ENCODE measurements around the gene DPEP2.

The DPEP2 gene

DNA sequence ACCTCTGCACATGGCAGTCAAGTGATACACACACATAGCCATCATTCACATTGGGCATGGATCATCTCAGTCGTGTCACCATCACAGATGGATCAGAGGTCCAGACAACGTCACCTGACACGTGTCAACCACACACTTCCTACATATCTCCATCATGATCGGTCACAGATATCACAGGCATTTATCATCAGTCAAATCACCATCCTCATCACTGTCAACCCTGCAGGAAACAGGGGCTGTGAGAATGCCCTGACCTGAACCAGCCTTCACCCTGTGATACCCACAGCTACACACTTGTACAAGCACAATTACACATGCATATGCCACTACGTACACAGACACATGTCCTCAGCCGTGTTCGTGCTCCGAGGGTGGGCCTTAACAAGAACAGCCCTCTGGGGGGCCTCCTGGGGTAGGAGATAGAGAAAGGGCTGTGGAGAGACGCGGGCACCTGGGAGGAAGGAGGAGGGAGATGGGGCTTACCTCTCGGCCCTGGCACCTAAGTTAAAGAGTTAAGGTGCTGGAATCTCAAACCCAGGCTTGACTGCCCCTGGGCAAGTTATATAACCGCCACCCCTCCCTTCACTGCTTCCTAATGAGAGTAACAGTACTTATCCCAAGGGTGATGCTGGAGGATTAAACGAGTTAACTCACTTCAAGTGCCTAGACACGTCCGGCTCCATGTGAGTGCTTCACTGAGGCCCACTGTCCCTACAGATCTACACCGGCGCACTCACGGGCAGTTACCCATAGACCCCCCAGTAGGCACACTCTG, 31.9 kb downstream of the DPEP2 start:
- Histone ChIP-seq H3K27ac (ENCODE audit: low read depth, low read length, poor library complexity, severe bottlenecking) (no peak overlapping the region), H2AFZ (ENCODE audit: low read length) (no peak overlapping the region), H3K4me1 (ENCODE audit: insufficient read depth, low read length, severe bottlenecking) (peaks cover 33% of the 10 kb centered on the region), H3K4me3 (ENCODE audit: low read depth, low read length, poor library complexity, severe bottlenecking) (peak overlapping the region; percentile 72), H3K36me3 (ENCODE audit: insufficient read depth, low read length) (no peaks in the 10 kb centered on the region), H3K4me2 (ENCODE audit: low read length) (peak overlapping the region; percentile 81), H4K20me1 (ENCODE audit: insufficient read depth, low read length) (no peaks in the 10 kb centered on the region), H3K27me3 (ENCODE audit: insufficient read depth, low read length) (no peaks in the 10 kb centered on the region), H3K79me2 (ENCODE audit: insufficient read depth, low read length) (no peaks in the 10 kb centered on the region), H3K9me3 (ENCODE audit: low read length) (no peaks in the 10 kb centered on the region), H3K9me2 (ENCODE audit: low read depth, low read length) (no peaks in the 10 kb centered on the region), H3K9ac (ENCODE audit: low read length) (peak overlapping the region; percentile 61), H3F3A (ENCODE audit: insufficient read depth, low read length) (no peaks in the 10 kb centered on the region)
- TF ChIP-seq EZH2 (IDR thresholded peaks at IDR 0.05; ENCODE audit: borderline replicate concordance, low read length) (no peak), CTCF (IDR thresholded peaks at IDR 0.05; ENCODE audit: low read length) (peak; percentile 30; the same call in 1 of the 2 replicates)

DNA sequence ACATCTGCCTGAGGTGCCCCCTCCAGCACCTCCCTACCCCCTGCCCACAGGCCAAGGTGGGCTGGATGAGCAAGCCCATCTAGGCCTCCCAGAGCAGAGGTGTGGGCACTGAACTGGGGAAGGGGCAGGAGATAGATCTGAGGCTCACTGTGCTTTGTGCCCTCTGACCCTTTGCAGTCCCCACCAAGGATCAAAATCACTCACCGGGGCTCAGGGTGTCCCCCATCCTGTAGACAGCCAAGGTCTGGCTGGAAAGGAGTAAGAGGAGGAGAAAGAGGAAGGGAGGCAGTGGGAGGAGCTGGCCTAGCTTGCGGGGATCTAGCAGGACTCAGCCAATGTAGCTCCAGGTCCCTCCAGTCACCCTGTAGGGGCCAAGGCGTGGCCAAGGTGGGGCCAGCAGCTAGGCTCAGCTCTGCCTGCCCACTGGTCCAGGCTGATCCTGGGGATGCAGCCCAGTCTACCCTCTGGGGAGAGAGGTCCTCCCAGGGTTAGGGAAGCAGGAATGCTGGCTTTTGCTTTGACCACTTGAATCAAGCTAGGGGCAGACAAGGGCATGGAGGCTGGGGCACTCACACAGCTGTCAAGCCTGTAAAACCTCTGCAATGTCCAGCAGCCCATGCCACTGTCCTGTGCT, 32.6 kb downstream of the DPEP2 start:
- peak overlapping the region; percentile 81 for H3K4me2 ChIP-seq (ENCODE audit: low read length)
- no peak overlapping the region for H2AFZ ChIP-seq (ENCODE audit: low read length)
- H3K27me3 ChIP-seq (ENCODE audit: insufficient read depth, low read length): no peaks in the 10 kb centered on the region
- TF ChIP-seq EZH2 (IDR thresholded peaks at IDR 0.05; ENCODE audit: borderline replicate concordance, low read length): no peak
- no peak for TF ChIP-seq CTCF (IDR thresholded peaks at IDR 0.05; ENCODE audit: low read length)
- no peaks in the 10 kb centered on the region for H3K9me3 ChIP-seq (ENCODE audit: low read length)
- no peaks in the 10 kb centered on the region for H4K20me1 ChIP-seq (ENCODE audit: insufficient read depth, low read length)
- 0 out of 2 replicates have a peak, but pooled peaks cover 2% of the 10 kb centered on the region for H3K36me3 ChIP-seq (ENCODE audit: insufficient read depth, low read length)
- H3K27ac ChIP-seq (ENCODE audit: low read depth, low read length, poor library complexity, severe bottlenecking): no peak overlapping the region
- H3K9ac ChIP-seq (ENCODE audit: low read length): peak overlapping the region; percentile 61; the same call in 1 of the 2 replicates
- no peaks in the 10 kb centered on the region for H3F3A ChIP-seq (ENCODE audit: insufficient read depth, low read length)
- H3K4me3 ChIP-seq (ENCODE audit: low read depth, low read length, poor library complexity, severe bottlenecking): peak overlapping the region; percentile 72
- peaks cover 33% of the 10 kb centered on the region for H3K4me1 ChIP-seq (ENCODE audit: insufficient read depth, low read length, severe bottlenecking)
- H3K9me2 ChIP-seq (ENCODE audit: low read depth, low read length): no peaks in the 10 kb centered on the region
- H3K79me2 ChIP-seq (ENCODE audit: insufficient read depth, low read length): no peaks in the 10 kb centered on the region

DNA sequence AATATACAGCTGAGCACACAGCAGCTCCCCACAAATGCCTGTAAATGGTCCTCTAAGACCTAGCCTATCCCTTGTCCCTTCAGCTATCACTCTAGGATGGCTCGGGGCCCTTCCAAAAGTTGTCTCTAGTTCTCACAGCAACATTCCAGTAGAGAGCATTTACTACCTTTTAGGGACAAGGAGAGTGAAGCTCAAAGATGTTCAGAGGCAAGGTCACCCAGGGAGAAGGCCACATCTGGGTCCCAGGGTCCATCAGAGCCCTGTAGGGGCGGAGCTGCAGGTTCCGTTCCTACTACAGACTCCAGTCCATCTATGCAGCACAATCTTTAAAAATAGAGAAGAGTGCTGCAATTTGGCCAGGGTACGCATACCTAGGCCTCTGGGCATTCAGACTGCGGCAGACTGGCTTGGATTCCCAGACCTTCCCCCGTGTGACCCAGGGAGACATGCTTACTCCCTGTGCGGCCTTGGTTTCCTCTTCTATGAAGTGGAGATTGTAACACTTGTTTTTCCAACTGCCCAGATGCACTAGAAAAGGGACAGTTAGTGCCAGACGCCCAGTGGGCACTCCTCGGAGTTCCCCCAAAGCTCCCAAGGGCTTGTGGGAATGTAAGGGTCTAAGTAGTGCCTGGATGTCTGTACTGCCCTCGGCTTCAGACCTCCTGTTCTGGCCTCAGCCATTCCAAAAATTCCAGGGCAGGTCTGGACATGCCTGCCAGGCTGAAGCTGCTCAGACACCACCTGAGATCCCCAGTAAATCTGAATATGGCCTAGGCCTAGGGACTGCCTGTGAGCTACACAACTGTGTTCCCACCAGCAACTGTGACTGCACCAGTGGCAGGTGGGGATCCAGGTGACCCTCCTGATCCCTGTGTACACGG, 33.4 kb downstream of the DPEP2 start:
- Histone ChIP-seq H3K36me3 (ENCODE audit: insufficient read depth, low read length) (0 out of 2 replicates have a peak, but pooled peaks cover 5% of the 10 kb centered on the region), H2AFZ (ENCODE audit: low read length) (no peak overlapping the region), H3K27me3 (ENCODE audit: insufficient read depth, low read length) (no peaks in the 10 kb centered on the region), H3K4me2 (ENCODE audit: low read length) (no peak overlapping the region), H3K79me2 (ENCODE audit: insufficient read depth, low read length) (no peaks in the 10 kb centered on the region), H3K27ac (ENCODE audit: low read depth, low read length, poor library complexity, severe bottlenecking) (peak overlapping the region; percentile 13), H3K9me2 (ENCODE audit: low read depth, low read length) (no peaks in the 10 kb centered on the region), H3K9ac (ENCODE audit: low read length) (no peak overlapping the region), H3K9me3 (ENCODE audit: low read length) (no peaks in the 10 kb centered on the region), H3K4me1 (ENCODE audit: insufficient read depth, low read length, severe bottlenecking) (peaks cover 33% of the 10 kb centered on the region), H4K20me1 (ENCODE audit: insufficient read depth, low read length) (no peaks in the 10 kb centered on the region), H3F3A (ENCODE audit: insufficient read depth, low read length) (no peaks in the 10 kb centered on the region), H3K4me3 (ENCODE audit: low read depth, low read length, poor library complexity, severe bottlenecking) (no peak overlapping the region)
- TF ChIP-seq CTCF (IDR thresholded peaks at IDR 0.05; ENCODE audit: low read length) (no peak), EZH2 (IDR thresholded peaks at IDR 0.05; ENCODE audit: borderline replicate concordance, low read length) (no peak)
